GM21825 (cell line): Measurements from ENCODE around the gene TMPRSS12.
"Not testable (repeated sequence)": the region's sequence is repeated elsewhere in the genome, so short reads cannot be mapped to it uniquely, and the experiment has no call there.

Experiments used
- ATAC-seq: cut with Tn5 transposase; IDR thresholded peaks from one replicate; pipeline ENCODE4 v1.9.1; 2021; ENCODE audit warnings: mild to moderate bottlenecking, moderate library complexity; ENCODE audit not compliant: unreplicated experiment

The TMPRSS12 gene

DNA sequence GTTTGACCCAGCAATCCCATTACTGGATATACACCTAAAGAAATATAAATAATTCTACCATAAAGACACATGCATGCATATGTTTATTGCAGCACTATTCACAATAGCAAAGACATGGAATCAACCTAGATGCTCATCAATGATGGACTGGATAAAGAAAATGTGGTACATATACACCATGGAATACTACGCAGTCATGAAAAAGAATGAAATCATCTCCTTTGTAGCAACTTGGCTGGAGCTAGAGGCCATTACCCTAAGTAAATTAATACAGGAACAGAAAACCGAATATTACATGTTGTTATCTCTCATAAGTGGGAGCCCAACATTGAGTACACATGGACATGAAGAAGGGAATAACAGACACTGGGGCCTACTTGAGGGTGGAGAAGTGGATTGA, 13.0 kb downstream of the TMPRSS12 start:
- not testable (repeated sequence) for ATAC-seq

GRCh38 chr12:50859621-50860310, 17.0 kb downstream of the TMPRSS12 start:
- ATAC-seq, result no peak

GRCh38 chr12:50862316-50862715, 19.6 kb downstream of the TMPRSS12 start:
- no peak for ATAC-seq

GRCh38 chr12:50865266-50865665, 22.5 kb downstream of the TMPRSS12 start:
- no peak for ATAC-seq

GRCh38 chr12:50868881-50869280, 26.2 kb downstream of the TMPRSS12 start:
- ATAC-seq, result not testable (repeated sequence)

DNA sequence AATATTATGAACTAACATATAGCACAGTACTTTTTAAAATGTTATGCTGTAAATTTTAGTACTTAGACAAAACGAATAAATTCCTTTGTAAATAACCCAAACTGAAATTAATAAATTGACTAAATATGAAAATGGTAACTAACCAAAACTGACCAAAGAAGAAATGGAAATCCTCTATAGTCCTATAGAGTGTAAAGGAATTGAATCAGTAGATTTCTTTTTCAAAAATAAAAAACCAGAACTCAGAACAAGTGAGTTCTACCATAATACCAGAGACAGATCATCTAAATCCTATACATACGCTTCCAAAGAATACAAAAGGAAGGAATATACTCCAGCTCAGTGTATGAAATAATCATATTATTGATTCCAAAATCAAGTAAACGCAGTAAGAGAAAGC, 39.8 kb downstream of the TMPRSS12 start:
- no peak for ATAC-seq

DNA sequence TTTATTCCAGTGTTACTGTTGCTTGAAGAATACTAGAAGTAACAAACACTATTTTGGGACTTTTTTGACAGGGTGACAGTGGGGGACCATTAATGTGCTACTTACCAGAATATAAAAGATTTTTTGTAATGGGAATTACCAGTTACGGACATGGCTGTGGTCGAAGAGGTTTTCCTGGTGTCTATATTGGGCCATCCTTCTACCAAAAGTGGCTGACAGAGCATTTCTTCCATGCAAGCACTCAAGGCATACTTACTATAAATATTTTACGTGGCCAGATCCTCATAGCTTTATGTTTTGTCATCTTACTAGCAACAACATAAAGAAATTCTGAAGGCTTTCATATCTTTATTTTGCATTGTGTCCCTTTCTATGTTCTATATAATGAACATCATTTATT, 44.5 kb downstream of the TMPRSS12 start:
- no peak for ATAC-seq

DNA sequence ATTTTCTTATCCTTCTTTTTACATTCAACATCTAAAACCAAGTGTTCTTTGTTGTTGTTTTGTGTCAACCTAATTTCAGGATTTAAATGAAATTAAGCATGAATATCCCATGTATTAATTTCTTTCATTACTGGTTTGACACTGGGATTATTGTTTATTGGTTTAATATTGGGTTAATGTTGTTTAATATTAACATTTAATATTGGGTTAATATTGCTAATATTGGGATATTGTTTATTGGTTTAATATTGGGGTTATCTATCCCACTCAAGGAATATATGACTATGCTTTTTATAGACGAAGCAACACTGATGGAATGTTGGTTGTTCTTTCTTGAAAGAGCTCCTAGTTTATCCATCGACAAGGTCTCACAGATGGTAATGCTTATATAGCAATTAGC, 45.9 kb downstream of the TMPRSS12 start:
- ATAC-seq, result no peak

DNA sequence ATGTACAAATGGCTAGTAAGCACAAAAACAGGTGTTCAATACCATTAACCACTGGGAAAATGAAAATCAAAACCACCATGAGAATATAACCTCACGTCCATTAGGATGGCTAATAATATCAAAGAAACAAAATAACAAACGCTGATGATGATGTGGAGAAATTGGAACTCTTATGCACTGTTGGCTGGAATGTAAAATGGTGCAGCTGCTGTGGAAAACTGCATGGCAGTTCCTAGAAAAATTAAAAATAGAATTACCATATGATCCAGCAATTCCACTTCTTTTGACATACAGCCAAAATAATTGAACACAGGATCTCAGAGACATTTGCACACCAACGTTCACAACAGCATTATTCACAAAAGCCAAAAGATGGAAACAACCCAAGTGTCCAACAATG, 51.5 kb downstream of the TMPRSS12 start:
- ATAC-seq, result no peak

GRCh38 chr12:50901685-50902113, 59.0 kb downstream of the TMPRSS12 start:
- ATAC-seq, result no peak

DNA sequence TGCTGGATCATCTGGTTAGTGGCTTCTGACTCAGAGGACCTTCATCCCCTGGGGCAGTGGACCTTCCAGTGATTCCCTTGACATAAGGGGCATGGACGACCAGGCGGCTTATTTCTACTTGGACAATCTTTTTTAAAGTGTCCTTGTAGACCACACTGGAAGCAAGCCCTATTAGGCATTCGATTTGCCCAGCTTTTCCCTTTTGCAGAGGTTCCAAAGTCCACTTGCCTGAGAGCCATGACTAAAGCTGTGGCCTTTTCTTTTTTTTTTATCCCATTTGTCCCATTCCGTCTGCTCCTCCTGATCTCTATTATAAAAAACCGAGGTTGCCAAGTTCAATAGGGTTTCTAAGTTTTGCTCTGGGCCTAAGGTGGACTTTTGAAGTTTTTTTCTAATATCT, 65.8 kb downstream of the TMPRSS12 start:
- ATAC-seq, result not testable (repeated sequence)

- not testable (repeated sequence) for ATAC-seq
Observed at GRCh38 chr12:50912361-50912760, 69.6 kb downstream of the TMPRSS12 start.

DNA sequence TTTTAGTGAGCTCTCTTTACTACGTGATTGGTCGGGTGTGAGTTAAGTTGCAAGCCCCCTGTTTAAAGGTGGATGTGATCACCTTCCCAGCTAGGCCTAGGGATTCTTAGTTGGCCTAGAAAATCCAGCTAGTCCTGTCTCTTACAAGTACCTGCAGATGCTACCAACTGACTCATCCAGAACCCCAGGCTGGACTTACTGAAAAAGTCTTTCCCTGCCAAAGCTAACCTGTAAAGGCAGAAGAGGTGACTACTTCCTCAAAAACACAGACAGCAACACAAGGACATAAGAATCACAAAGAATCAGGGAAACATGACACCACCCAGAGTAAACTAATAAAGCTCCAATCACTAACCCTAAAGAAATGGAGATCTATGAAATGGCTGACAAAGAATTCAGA, 70.5 kb downstream of the TMPRSS12 start:
- ATAC-seq, result no peak

DNA sequence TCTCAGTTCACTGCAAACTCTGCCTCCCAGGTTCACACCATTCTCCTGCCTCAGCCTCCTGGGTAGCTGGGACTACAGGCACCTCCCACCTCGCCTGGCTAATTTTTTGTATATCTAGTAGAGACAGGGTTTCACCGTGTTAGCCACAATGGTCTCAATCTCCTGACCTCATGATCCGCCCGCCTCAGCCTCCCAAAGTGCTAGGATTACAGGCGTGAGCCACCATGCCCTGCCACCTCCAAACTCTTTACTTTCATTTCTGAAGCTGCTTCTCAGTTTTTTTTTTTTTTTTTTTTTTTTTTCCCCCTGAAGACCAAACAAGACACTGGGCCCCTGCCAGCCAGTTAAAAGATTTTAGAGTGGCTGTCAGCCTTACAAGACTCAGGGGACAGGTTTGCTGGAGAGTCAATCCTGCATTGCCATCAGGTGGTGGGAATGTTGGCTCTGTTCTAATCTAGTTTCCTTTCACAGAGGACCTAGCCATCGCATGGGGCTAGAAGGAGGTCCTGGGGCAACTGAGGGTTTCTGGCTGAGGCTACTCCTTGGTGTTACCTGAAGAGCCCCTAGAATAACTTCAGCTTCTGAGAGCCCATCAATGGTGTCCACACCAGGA, 72.3 kb downstream of the TMPRSS12 start:
- no peak for ATAC-seq

GRCh38 chr12:50916292-50916691, 73.6 kb downstream of the TMPRSS12 start:
- no peak for ATAC-seq

DNA sequence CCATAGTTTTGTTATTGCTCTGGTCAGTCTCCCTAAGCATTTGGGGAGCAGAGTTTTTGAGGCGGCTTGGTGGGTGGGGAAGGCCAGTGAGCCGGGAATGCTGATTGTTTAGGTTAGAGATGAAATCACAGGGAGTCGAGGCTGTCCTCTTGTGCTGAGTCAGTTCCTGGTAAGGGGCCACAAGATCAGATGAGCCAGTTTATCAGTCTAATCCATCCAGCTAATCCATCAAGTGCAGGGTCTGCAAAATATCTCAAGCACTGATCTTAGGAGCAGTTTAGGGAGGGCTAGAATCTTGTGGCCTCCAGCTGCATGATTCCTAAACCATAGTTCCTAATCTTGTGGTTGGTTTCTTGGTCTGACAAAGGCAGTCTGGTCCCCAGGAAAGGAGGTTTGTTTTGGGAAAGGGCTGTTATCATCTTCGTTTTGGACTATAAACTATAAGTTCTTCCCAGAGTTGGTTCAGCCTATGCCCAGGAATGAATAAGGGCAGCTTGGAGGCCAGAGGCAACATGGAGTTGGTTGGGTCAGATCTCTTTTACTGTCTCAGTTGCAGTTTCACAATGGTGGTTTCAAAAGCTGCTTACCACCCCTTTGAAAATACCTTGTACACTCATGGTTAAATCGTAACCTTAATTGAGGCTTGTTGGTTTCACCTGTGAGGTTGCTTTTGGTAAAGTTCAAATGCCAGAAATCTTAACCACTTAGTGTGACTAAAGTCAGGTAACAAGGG, 76.0 kb downstream of the TMPRSS12 start:
- no peak for ATAC-seq

GRCh38 chr12:50922820-50923219, 80.1 kb downstream of the TMPRSS12 start:
- no peak for ATAC-seq

GRCh38 chr12:50923361-50924130, 80.8 kb downstream of the TMPRSS12 start:
- ATAC-seq, result no peak

GRCh38 chr12:50924131-50924438, 81.4 kb downstream of the TMPRSS12 start:
- peak; percentile 57 for ATAC-seq

GRCh38 chr12:50924439-50925341, 82.0 kb downstream of the TMPRSS12 start:
- peak; percentile 71 for ATAC-seq

DNA sequence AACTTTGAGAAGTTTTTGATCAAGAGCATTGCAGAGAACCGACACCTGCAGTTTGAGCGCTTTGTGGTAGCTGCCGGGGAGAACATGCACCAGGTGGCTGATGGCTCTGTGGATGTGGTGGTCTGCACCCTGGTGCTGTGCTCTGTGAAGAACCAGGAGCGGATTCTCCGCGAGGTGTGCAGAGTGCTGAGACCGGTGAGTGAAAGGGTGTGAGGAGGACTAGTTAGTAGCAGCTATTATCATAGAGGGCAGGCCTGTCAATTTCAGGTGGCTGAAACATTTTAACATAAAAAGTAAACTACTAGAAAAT, 82.6 kb downstream of the TMPRSS12 start:
- no peak for ATAC-seq
